Cardiac fibroblast (primary cell): ENCODE results near the gene LCN6.

Experiments used
- DNase-seq, 2 donors: peaks; one replicate each; pipeline versions ENCODE4 v3.0.0 to v3.0.0-alpha.2; 2010; ENCODE audit warnings: low read depth in 2 of 2
- H3K4me3 ChIP-seq, 2 donors: replicated peaks in 1 of 2; 1 replicate in 1 of 2; 2 replicates in 1 of 2; pipeline ENCODE4 v1.5.1; 2011; ENCODE audit warnings: low read depth in 2 of 2, low read length in 2 of 2, mild to moderate bottlenecking in 2 of 2, moderate library complexity in 1 of 2
- CTCF ChIP-seq: IDR thresholded peaks from one replicate; pipeline ENCODE4 v1.5.1; 2011; ENCODE audit warnings: low read depth, mild to moderate bottlenecking, low read length, inconsistent platforms

LCN6 gene

GRCh38 chr9:136753371-136754058 lies 5.2 kb upstream of the LCN6 start:
- H3K4me3 ChIP-seq, result no peak overlapping the region
- no peak for TF ChIP-seq CTCF
- no peak for DNase-seq

- TF ChIP-seq CTCF, result no peak
These were observed 3.5 kb upstream of the LCN6 start for GRCh38 chr9:136751814-136752213.

GRCh38 chr9:136751244-136751643 lies 2.9 kb upstream of the LCN6 start:
- TF ChIP-seq CTCF, result no peak
- no peak overlapping the region for H3K4me3 ChIP-seq
- no peak for DNase-seq

More at GRCh38 chr9:136751814-136752213, 3.5 kb upstream of the LCN6 start:
- H3K4me3 ChIP-seq, result no peak overlapping the region
- no peak for DNase-seq

GRCh38 chr9:136750526-136750925 lies 2.2 kb upstream of the LCN6 start:
- TF ChIP-seq CTCF, result no peak
- peak in 1 of 2 donors; percentile 33 for DNase-seq
- no peak overlapping the region for H3K4me3 ChIP-seq

GRCh38 chr9:136748666-136749611 lies 614 bp upstream of the LCN6 start:
- no peak for TF ChIP-seq CTCF

GRCh38 chr9:136747161-136748060 lies 914 bp downstream of the LCN6 start:
- H3K4me3 ChIP-seq, result no peak overlapping the region
- no peak for TF ChIP-seq CTCF
- DNase-seq, result no peak

More at GRCh38 chr9:136748666-136749611, 614 bp upstream of the LCN6 start:
- H3K4me3 ChIP-seq, result no peak overlapping the region
- DNase-seq, result no peak
